ENCODE results near the gene ACHE.

- TF ChIP-seq, protein P1, sequence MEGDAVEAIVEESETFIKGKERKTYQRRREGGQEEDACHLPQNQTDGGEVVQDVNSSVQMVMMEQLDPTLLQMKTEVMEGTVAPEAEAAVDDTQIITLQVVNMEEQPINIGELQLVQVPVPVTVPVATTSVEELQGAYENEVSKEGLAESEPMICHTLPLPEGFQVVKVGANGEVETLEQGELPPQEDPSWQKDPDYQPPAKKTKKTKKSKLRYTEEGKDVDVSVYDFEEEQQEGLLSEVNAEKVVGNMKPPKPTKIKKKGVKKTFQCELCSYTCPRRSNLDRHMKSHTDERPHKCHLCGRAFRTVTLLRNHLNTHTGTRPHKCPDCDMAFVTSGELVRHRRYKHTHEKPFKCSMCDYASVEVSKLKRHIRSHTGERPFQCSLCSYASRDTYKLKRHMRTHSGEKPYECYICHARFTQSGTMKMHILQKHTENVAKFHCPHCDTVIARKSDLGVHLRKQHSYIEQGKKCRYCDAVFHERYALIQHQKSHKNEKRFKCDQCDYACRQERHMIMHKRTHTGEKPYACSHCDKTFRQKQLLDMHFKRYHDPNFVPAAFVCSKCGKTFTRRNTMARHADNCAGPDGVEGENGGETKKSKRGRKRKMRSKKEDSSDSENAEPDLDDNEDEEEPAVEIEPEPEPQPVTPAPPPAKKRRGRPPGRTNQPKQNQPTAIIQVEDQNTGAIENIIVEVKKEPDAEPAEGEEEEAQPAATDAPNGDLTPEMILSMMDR (IDR thresholded peaks at IDR 0.05; ENCODE audit: borderline replicate concordance, extremely low read depth, low read length, poor library complexity, severe bottlenecking): no peak
- no peak for TF ChIP-seq EZH2 (IDR thresholded peaks at IDR 0.05; ENCODE audit: borderline replicate concordance, low read depth, low read length, severe bottlenecking)
These were observed 15.9 kb downstream of the ACHE start for GRCh38 chr7:100879685-100880261.

Measured in DND-41 (cell line).